ENCODE measurements around the gene COL7A1. TPM values are rescaled to one million over a fixed set of nuclear protein-coding genes. Genes with fewer than 3 reads are reported as not detected.
A peak's percentile ranks its signal among the peaks of the same experiment; 100 is the strongest.

The COL7A1 gene
- total RNA-seq, 1 experiment from 2014 or later: 91.2 TPM

DNA sequence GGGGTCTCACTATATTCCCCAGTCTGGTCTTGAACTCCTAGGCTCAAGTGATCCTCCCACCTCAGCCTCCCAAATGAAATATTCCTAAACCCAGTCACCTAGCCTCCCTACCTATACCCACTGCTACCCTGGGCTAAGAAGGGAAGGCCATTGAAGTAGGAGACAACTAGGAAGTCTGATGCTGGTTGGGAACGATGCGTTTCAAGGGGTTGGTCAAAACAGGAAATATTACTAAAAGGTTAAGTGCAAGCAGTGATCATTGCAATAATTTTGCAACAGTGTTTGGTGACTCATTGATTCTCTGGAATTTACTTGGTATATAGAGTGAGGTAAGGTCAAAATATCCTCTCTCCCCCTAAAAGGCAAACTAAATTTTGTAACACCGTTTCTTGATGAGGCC lies 18.9 kb upstream of the COL7A1 start:
- H3K4me1 ChIP-seq (replicated peaks; ENCODE audit: insufficient read depth): peaks cover 21% of the 10 kb centered on the region
- peak in 1 of 2 experiments; percentile 88 for DNase-seq
- no peak for TF ChIP-seq EZH2 (IDR thresholded peaks at IDR 0.05; ENCODE audit: low read depth)
- H4K20me1 ChIP-seq (ENCODE audit: insufficient read depth): no peaks in the 10 kb centered on the region
- H3K27me3 ChIP-seq (ENCODE audit: insufficient read depth, low read depth): no peaks in the 10 kb centered on the region
- BruUV-seq (replicated peaks): no TSS peak
- H3F3A ChIP-seq (ENCODE audit: insufficient read depth, low read depth): peaks cover 19% of the 10 kb centered on the region
- peak overlapping the region; percentile 69 for H3K27ac ChIP-seq
- ChIA-PET POLR2A (ENCODE audit: unreplicated experiment) (no interaction called here), CTCF (no interaction called here)
- peak overlapping the region; percentile 46 for H3K4me2 ChIP-seq
- no peak overlapping the region for H2AFZ ChIP-seq
- H3K9me2 ChIP-seq (ENCODE audit: insufficient read depth): no peaks in the 10 kb centered on the region
- peaks cover 19% of the 10 kb centered on the region for H3K9me3 ChIP-seq (ENCODE audit: insufficient read depth, low read depth)
- intact Hi-C loops (cut with micrococcal nuclease; ENCODE audit: unreplicated experiment): no loop called here
- no peak overlapping the region for H3K4me3 ChIP-seq
- no peaks in the 10 kb centered on the region for H3K36me3 ChIP-seq (ENCODE audit: low read depth)
- peaks cover 3% of the 10 kb centered on the region for H3K79me2 ChIP-seq (ENCODE audit: low read depth)

DNA sequence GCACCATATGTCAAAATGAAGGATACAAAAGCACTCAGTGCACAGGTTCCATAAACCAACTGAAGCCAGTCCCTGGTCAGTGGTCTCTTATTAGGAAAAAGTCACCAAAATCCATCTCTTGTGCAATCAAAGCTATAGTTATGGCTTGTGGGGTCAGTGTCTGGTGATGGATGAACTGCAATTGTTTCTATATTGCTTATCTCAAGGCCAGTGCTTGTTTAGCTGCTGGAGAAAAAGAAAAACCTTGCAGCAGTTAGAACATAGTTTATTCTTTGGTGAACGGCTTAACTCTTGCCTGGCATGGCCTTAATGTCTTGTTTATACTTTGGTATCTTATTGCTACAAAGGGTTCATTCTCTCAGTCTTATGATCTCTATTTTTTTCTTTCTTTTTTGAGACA lies 17.2 kb upstream of the COL7A1 start:
- Histone ChIP-seq H3K27me3 (ENCODE audit: insufficient read depth, low read depth) (no peaks in the 10 kb centered on the region), H3K9me2 (ENCODE audit: insufficient read depth) (no peaks in the 10 kb centered on the region), H3K9me3 (ENCODE audit: insufficient read depth, low read depth) (peaks cover 13% of the 10 kb centered on the region), H3K36me3 (ENCODE audit: low read depth) (0 out of 2 replicates have a peak, but pooled peaks cover 3% of the 10 kb centered on the region), H3K4me3 (no peak overlapping the region), H2AFZ (no peak overlapping the region), H3F3A (ENCODE audit: insufficient read depth, low read depth) (peaks cover 19% of the 10 kb centered on the region), H3K4me1 (replicated peaks; ENCODE audit: insufficient read depth) (peaks cover 28% of the 10 kb centered on the region), H3K79me2 (ENCODE audit: low read depth) (peaks cover 19% of the 10 kb centered on the region), H3K4me2 (no peak overlapping the region), H3K27ac (no peak overlapping the region), H4K20me1 (ENCODE audit: insufficient read depth) (no peaks in the 10 kb centered on the region)
- no peak for TF ChIP-seq EZH2 (IDR thresholded peaks at IDR 0.05; ENCODE audit: low read depth)
- TF ChIP-seq, protein P1, sequence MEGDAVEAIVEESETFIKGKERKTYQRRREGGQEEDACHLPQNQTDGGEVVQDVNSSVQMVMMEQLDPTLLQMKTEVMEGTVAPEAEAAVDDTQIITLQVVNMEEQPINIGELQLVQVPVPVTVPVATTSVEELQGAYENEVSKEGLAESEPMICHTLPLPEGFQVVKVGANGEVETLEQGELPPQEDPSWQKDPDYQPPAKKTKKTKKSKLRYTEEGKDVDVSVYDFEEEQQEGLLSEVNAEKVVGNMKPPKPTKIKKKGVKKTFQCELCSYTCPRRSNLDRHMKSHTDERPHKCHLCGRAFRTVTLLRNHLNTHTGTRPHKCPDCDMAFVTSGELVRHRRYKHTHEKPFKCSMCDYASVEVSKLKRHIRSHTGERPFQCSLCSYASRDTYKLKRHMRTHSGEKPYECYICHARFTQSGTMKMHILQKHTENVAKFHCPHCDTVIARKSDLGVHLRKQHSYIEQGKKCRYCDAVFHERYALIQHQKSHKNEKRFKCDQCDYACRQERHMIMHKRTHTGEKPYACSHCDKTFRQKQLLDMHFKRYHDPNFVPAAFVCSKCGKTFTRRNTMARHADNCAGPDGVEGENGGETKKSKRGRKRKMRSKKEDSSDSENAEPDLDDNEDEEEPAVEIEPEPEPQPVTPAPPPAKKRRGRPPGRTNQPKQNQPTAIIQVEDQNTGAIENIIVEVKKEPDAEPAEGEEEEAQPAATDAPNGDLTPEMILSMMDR (conservative IDR thresholded peaks at IDR 0.05): no peak
- ChIA-PET POLR2A (ENCODE audit: unreplicated experiment) (no interaction called here), CTCF (no interaction called here)
- intact Hi-C loops (cut with micrococcal nuclease; ENCODE audit: unreplicated experiment): no loop called here
- no peak for DNase-seq
- BruUV-seq (replicated peaks): no TSS peak

DNA sequence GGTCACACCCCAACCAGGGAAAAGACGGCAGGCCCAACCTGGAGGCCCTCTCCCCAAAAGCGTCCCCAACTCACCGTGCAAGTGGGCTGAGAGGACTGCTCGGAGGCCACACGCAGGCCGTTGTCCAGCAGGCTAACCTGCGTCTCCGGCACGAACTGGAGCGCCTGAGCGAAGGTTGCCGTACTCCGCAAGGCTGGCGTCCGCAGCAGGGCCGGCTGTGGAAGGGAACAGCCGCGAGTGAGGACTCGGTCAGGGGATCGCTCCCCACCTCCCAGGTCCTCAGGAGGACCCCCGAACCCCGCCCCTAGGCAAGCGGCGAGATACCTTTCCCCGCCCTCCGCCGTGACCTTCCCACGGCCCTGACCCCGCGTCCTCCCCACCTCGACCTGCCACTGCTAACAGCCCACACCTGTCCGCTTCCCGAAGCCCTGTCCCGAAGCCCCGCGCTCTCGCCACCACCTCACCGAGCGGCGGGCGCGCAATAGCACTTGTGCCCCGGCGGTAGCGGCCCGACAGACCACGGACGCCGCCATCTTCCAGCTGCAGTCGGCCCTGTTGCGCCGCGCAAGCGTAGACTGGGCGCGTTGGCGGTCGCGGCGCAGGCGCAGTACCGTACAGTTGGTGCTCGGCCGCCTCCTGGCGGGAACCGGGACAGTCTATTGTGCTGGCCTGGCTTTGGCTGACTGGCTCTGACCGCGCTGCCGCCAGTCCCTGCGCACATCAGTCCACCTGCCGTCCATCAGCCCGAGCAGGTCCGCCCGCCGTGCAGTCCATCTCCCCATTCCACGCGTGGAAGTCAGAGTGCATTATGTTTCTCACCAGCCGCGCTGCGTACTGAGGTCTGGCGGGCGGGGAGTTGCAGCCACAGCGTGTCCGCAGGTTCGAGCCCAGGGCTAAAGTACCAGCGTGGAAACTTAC lies 14.2 kb upstream of the COL7A1 start, which contains the start of gene UQCRC1:
Gene UQCRC1, minus strand, starts transcription at position 559 of the 918 bp plus-strand sequence. Its CDS starts 26 bp downstream, at position 533.
- POLR2A ChIA-PET (ENCODE audit: unreplicated experiment): no interaction called here
- intact Hi-C loops (cut with micrococcal nuclease; ENCODE audit: unreplicated experiment): loop anchor here (1.0 to 2.0 kb wide), 3 partner anchors 11 to 44 kb away; partner anchors contain the start of gene SLC26A6
- H3F3A ChIP-seq (ENCODE audit: insufficient read depth, low read depth): peaks cover 16% of the 10 kb centered on the region

More for the DNA sequence above, 14.2 kb upstream of the COL7A1 start, which contains the start of gene UQCRC1:
- Histone ChIP-seq H3K79me2 (ENCODE audit: low read depth) (peaks cover 19% of the 10 kb centered on the region), H3K36me3 (ENCODE audit: low read depth) (0 out of 2 replicates have a peak, but pooled peaks cover 3% of the 10 kb centered on the region), H3K27me3 (ENCODE audit: insufficient read depth, low read depth) (no peaks in the 10 kb centered on the region), H3K9me3 (ENCODE audit: insufficient read depth, low read depth) (no peaks in the 10 kb centered on the region), H3K4me1 (replicated peaks; ENCODE audit: insufficient read depth) (peaks cover 22% of the 10 kb centered on the region), H3K4me3 (peak within 1 kb of the TSS; percentile 65), H3K27ac (peak within 1 kb of the TSS; percentile 54), H4K20me1 (ENCODE audit: insufficient read depth) (no peaks in the 10 kb centered on the region), H3K9me2 (ENCODE audit: insufficient read depth) (no peaks in the 10 kb centered on the region), H2AFZ (peak within 1 kb of the TSS; percentile 88), H3K4me2 (peak within 1 kb of the TSS; percentile 85)
- no peak for TF ChIP-seq EZH2 (IDR thresholded peaks at IDR 0.05; ENCODE audit: low read depth)
- TF ChIP-seq, protein P1 (conservative IDR thresholded peaks at IDR 0.05): peak; percentile 60; the same call in 1 of the 2 replicates
- CTCF ChIA-PET: interaction anchor here (0.6 kb wide), 1 partner anchor 1144 kb away, joined by 3 read pairs; no protein-coding TSS in a partner anchor
- DNase-seq: peak; percentile 79 to 93
- BruUV-seq (replicated peaks): no TSS peak
